Endothelial cell of umbilical vein (primary cell): ENCODE measurements around the gene SSTR5. TPM values are rescaled to one million over a fixed set of nuclear protein-coding genes. Genes with fewer than 3 reads are reported as not detected.

Experiments used
- BruUV-seq: library from RNA; stranded (reverse); fragments of 400-500 nt; replicated peaks from 2 replicates; lab custom pipeline; 2021; lab: Mats Ljungman, UMichigan
- CTCF ChIA-PET: fragments of 300-600, 350-600 bp; sonication (Branson Sonifier 250); formaldehyde crosslinking; loops from one replicate; lab custom pipeline; 2021; ENCODE audit warnings: antibody characterized with exemption, inconsistent platforms; lab: Charles Lee
- POLR2A ChIA-PET: fragments of 300-600, 350-600 bp; sonication (Branson Sonifier 250); formaldehyde crosslinking; loops from one replicate; lab custom pipeline; 2021; ENCODE audit warnings: antibody characterized with exemption, inconsistent platforms; lab: Charles Lee
- DNase-seq: peaks from one replicate; pipeline ENCODE4 v3.0.0-alpha.2; 2011; ENCODE audit warnings: low read depth, low spot score
- FAIRE-seq: peaks from 2 replicates; lab custom pipeline; 2011; peaks lifted over from hg19 to GRCh38; lab: Jason Lieb, UNC
- H2AFZ ChIP-seq: 2 replicates; pipeline ENCODE4 v1.6.0; 2012; ENCODE audit warnings: low read depth, low read length, control low read depth, inconsistent platforms
- H3K27ac ChIP-seq: 2 replicates; pipeline ENCODE4 v1.5.1; 2011; ENCODE audit warnings: low read depth, mild to moderate bottlenecking, control low read depth, low read length, moderate library complexity; ENCODE audit not compliant: insufficient read depth
- H3K27me3 ChIP-seq, 2 experiments: 2 replicates each; pipeline versions ENCODE4 v1.6.0 to v1.6.1; 2011; ENCODE audit warnings: low read length in 2 of 2, mixed read lengths in 1 of 2; ENCODE audit not compliant: control insufficient read depth in 2 of 2, insufficient read depth in 2 of 2
- H3K36me3 ChIP-seq, 2 experiments: 2 replicates in 1 of 2; 3 replicates in 1 of 2; pipeline ENCODE4 v1.5.1; 2011; ENCODE audit warnings: low read length in 2 of 2, mild to moderate bottlenecking in 1 of 2, moderate library complexity in 1 of 2; ENCODE audit not compliant: control insufficient read depth in 2 of 2, insufficient read depth in 2 of 2; ENCODE audit errors: extremely low read depth in 1 of 2
- H3K4me1 ChIP-seq: 3 replicates; pipeline ENCODE4 v1.5.1; 2011; ENCODE audit warnings: mild to moderate bottlenecking, low read length; ENCODE audit not compliant: control insufficient read depth, insufficient read depth; ENCODE audit errors: extremely low read depth
- H3K4me2 ChIP-seq: 2 replicates; pipeline ENCODE4 v1.6.1; 2011; ENCODE audit warnings: low read length, control low read depth, mixed read lengths; ENCODE audit not compliant: insufficient read depth
- H3K4me3 ChIP-seq, 3 experiments: fragments of 200-600 bp in 1 of 3; sonication (generic), shearing (Covaris generic) in 1 of 3; replicated peaks in 1 of 3; 2 replicates each; pipeline ENCODE4 v1.5.1; 2011 to 2016; ENCODE audit warnings: control low read depth in 3 of 3, low read length in 3 of 3, mild to moderate bottlenecking in 2 of 3, inconsistent platforms in 1 of 3, low read depth in 1 of 3, moderate library complexity in 1 of 3; ENCODE audit not compliant: insufficient read depth in 1 of 3
- H3K79me2 ChIP-seq: 2 replicates; pipeline ENCODE4 v1.6.0; 2012; ENCODE audit warnings: low read length, inconsistent platforms; ENCODE audit not compliant: control insufficient read depth, insufficient read depth
- H3K9ac ChIP-seq: replicated peaks from 2 replicates; pipeline ENCODE3; 2011; ENCODE audit warnings: low read length, control low read depth; ENCODE audit not compliant: insufficient read depth; ENCODE audit errors: extremely low read depth
- H3K9me1 ChIP-seq: replicated peaks from 3 replicates; pipeline ENCODE4 v1.6.0; 2011; ENCODE audit warnings: mild to moderate bottlenecking, low read length; ENCODE audit not compliant: control insufficient read depth, insufficient read depth; ENCODE audit errors: extremely low read depth
- H3K9me3 ChIP-seq: replicated peaks from 2 replicates; pipeline ENCODE4 v1.5.1; 2012; ENCODE audit warnings: low read length, inconsistent platforms; ENCODE audit not compliant: control insufficient read depth, insufficient read depth
- H4K20me1 ChIP-seq: replicated peaks from 2 replicates; pipeline ENCODE3; 2011; ENCODE audit warnings: mild to moderate bottlenecking, low read length; ENCODE audit not compliant: control insufficient read depth, insufficient read depth; ENCODE audit errors: extremely low read depth
- CTCF ChIP-seq, 2 donors: IDR thresholded peaks; 1 replicate in 1 of 2; 2 replicates in 1 of 2; pipeline ENCODE4 v1.5.1; 2011; ENCODE audit warnings: low read length in 2 of 2, mild to moderate bottlenecking in 2 of 2, moderate library complexity in 2 of 2, control low read depth in 1 of 2, inconsistent platforms in 1 of 2, low read depth in 1 of 2; ENCODE audit not compliant: insufficient read depth in 1 of 2; ENCODE audit errors: extremely low read depth in 1 of 2
- EZH2 ChIP-seq: IDR thresholded peaks from 2 replicates; pipeline ENCODE4 v1.6.1; 2012; ENCODE audit warnings: borderline replicate concordance, low read depth, mild to moderate bottlenecking, moderate library complexity, low read length, inconsistent platforms; ENCODE audit not compliant: severe bottlenecking
- FOS ChIP-seq: IDR thresholded peaks from 2 replicates; pipeline ENCODE4 v1.6.1; 2011; ENCODE audit warnings: mild to moderate bottlenecking, low read length, moderate library complexity, borderline replicate concordance; ENCODE audit not compliant: insufficient read depth
- GATA2 ChIP-seq: IDR thresholded peaks from 2 replicates; pipeline ENCODE4 v1.7.0; 2011; ENCODE audit warnings: low read depth, mild to moderate bottlenecking, moderate library complexity, mixed read lengths, low read length; ENCODE audit not compliant: insufficient read length, insufficient read depth
- JUN ChIP-seq: IDR thresholded peaks from 2 replicates; pipeline ENCODE4 v1.6.1; 2011; ENCODE audit warnings: borderline replicate concordance, low read depth; ENCODE audit not compliant: insufficient read length, insufficient read depth
- MAX ChIP-seq: IDR thresholded peaks from 2 replicates; pipeline ENCODE4 v1.6.1; 2011; ENCODE audit not compliant: insufficient read depth, insufficient read length
- MYC ChIP-seq: IDR thresholded peaks from one replicate; pipeline ENCODE4 v1.6.1; 2011; ENCODE audit warnings: mild to moderate bottlenecking, low read depth, low read length
- POLR2A ChIP-seq: IDR thresholded peaks from 2 replicates; pipeline ENCODE4 v1.6.1; 2012; ENCODE audit warnings: low read depth, mild to moderate bottlenecking, control low read depth, low read length
- POLR2AphosphoS5 ChIP-seq: IDR thresholded peaks from 2 replicates; pipeline ENCODE4 v1.6.1; 2012; ENCODE audit warnings: low read depth, mild to moderate bottlenecking, control low read depth, low read length, moderate library complexity; ENCODE audit not compliant: insufficient read depth
- dilution Hi-C: fragments of 300-500 bp; cut with MboI; formaldehyde crosslinking; loops from one replicate; pipeline ENCODE4 v1.15.0; 2019; ENCODE audit warnings: low sequenced_read_pairs; ENCODE audit not compliant: extremely low pct_ligation_motif_present
- intact Hi-C: fragments of 100-400 bp; cut with micrococcal nuclease; formaldehyde crosslinking; loops from one replicate; pipeline ENCODE4 v1.10.0; 2022
- polyA plus RNA-seq, 4 experiments: library from polyadenylated mRNA; depleted of rRNA in 3 of 4; stranded (reverse) in 3 of 4; unstranded in 1 of 4; fragments of >200 nt; gene quantifications; 2 replicates each; pipeline versions ENCODE4 v1.2.1 to v1.2.3, GENCODE V29; 2011 to 2012; ENCODE audit warnings: missing spikeins in 1 of 4
- total RNA-seq: library from RNA; stranded (reverse); gene quantifications from 2 replicates; pipeline ENCODE4 v1.2.3, GENCODE V29; 2021

Gene SSTR5
- total and polyA plus RNA-seq, 2 donors (not counting 3 experiments of a cell fraction or from before 2014, with no cell fraction given), result 0.24 to 0.52 TPM

GRCh38 chr16:1101573-1102332 is 29.2 kb downstream of the SSTR5 start:
- Histone ChIP-seq H3K4me3 (no peak overlapping the region), H3K27me3 (no peaks in the 10 kb centered on the region), H3K9me1 (no peaks in the 10 kb centered on the region), H3K36me3 (no peaks in the 10 kb centered on the region), H3K79me2 (no peaks in the 10 kb centered on the region), H3K9ac (no peak overlapping the region), H2AFZ (no peak overlapping the region), H3K4me2 (no peak overlapping the region), H4K20me1 (no peaks in the 10 kb centered on the region), H3K4me1 (no peaks in the 10 kb centered on the region), H3K9me3 (no peaks in the 10 kb centered on the region), H3K27ac (no peak overlapping the region)
- POLR2A ChIA-PET, result no interaction called here
- no TSS peak for BruUV-seq
- intact Hi-C loops, result loop anchor here (2.0 kb wide), 1 partner anchor 289 kb away; no protein-coding TSS in a partner anchor
- TF ChIP-seq GATA2 (no peak), POLR2A (no peak), FOS (no peak), POLR2AphosphoS5 (no peak), EZH2 (no peak), JUN (no peak), CTCF (IDR thresholded peaks at IDR 0.05; ENCODE audit: extremely low read depth in 1 of 2, insufficient read depth in 1 of 2, low read depth in 1 of 2, low read length in 2 of 2) (no peak), MAX (no peak), MYC (no peak)
- no peak for DNase-seq
- dilution Hi-C loops, result no loop called here
- CTCF ChIA-PET, result interaction anchor here (0.9 kb wide), 1 partner anchor 27 kb away, joined by 4 read pairs; no protein-coding TSS in a partner anchor
- FAIRE-seq, result no peak
